SK-N-MC (cell line): Measurements from ENCODE around the gene NRP1.

ENCODE experiments used
- DNase-seq: peaks from one replicate; pipeline ENCODE4 v3.0.0-alpha.2; 2011; ENCODE audit warnings: low read depth, low spot score
- H3K27ac ChIP-seq: fragments of 200-600 bp; sonication (generic); 2 replicates; pipeline ENCODE4 v1.5.1; 2016; ENCODE audit warnings: mixed run types
- H3K36me3 ChIP-seq: fragments of 200-600 bp; sonication (generic); 2 replicates; pipeline ENCODE4 v1.6.1; 2017; ENCODE audit warnings: antibody characterized with exemption, low read length, mixed read lengths; ENCODE audit not compliant: insufficient read depth
- H3K4me3 ChIP-seq: fragments of 200-600 bp; sonication (generic); 2 replicates; pipeline ENCODE4 v1.5.1; 2016
- H3K9ac ChIP-seq: fragments of 200-600 bp; sonication (generic); 2 replicates; pipeline ENCODE4 v1.8.0; 2017; ENCODE audit warnings: mixed run types, mixed read lengths; ENCODE audit not compliant: insufficient read length
- H3K9me3 ChIP-seq: fragments of 200-600 bp; sonication (generic); 2 replicates; pipeline ENCODE4 v1.6.1; 2017; ENCODE audit warnings: low read depth, mild to moderate bottlenecking, antibody characterized with exemption, low read length, moderate library complexity, mixed read lengths
- EZH2 ChIP-seq: fragments of 200-600 bp; sonication (generic); IDR thresholded peaks from one replicate; pipeline ENCODE4 v1.6.1; 2017; ENCODE audit warnings: antibody characterized with exemption
- FOXP2 ChIP-seq: optimal IDR thresholded peaks from 2 replicates; pipeline ENCODE3; 2011; ENCODE audit warnings: mild to moderate bottlenecking, moderate library complexity; ENCODE audit not compliant: insufficient read depth; ENCODE audit errors: extremely low read length, control extremely low read depth
- POLR2AphosphoS5 ChIP-seq: IDR thresholded peaks from 2 replicates; pipeline ENCODE4 v1.6.1; 2012; ENCODE audit warnings: mild to moderate bottlenecking, low read depth, low read length, borderline replicate concordance

Gene NRP1

DNA sequence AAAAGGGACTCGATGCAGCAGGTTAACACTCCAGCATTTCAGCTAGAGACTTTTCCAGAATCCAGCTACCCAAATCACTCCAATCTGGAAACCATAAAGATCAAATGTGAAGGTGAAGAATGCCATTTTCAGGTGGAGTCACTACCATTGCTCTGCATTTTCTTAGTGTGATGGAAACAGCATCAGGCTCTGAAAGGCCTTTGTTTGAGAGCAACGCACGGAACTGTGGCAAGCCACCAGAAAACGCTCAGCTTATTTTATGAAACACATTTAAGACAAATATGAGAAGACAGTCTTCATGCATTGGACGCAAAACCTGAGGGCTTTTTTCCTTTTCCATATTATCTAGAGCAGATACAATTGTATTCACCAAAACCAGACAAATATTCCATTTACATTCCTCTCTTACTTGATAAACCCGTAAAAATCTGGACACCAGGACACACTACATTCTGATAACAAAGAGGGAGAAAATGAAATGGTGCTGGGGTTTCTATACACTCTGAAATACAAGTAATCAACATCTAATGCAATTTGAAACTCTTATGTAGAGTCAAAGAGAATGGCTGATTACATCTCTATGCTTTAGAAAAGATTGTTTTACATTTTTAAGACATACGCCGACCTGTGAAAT lies 99.1 kb downstream of the NRP1 start:
- no peaks in the 10 kb centered on the region for H3K36me3 ChIP-seq
- no peaks in the 10 kb centered on the region for H3K9me3 ChIP-seq

DNA sequence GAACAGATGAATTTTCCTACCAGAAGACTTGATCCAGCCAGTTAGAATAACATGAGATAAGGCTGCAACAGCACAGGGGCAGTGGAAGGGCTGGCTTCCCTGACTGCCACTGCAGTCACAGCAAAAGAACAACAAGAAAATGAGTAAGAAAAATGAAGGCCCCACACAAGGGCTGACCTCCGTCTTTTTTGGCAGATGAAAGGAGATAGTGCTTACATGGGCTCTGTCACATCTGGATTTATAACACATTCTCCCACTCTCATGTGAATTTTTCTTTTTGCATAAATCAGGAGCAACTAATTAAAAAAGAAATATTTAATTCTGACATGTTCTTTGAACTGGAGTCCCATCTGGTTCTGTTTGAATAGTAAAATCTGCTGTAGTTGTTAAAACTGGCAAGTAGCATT lies 99.6 kb downstream of the NRP1 start:
- Histone ChIP-seq H3K4me3 (no peak overlapping the region), H3K9ac (no peak overlapping the region), H3K36me3 (no peaks in the 10 kb centered on the region), H3K27ac (no peak overlapping the region), H3K9me3 (no peaks in the 10 kb centered on the region)
- no peak for TF ChIP-seq POLR2AphosphoS5
- no peak for DNase-seq

More for the DNA sequence above, 99.1 kb downstream of the NRP1 start:
- no peak for DNase-seq
- TF ChIP-seq EZH2, result no peak
- no peak for TF ChIP-seq FOXP2
- no peak for TF ChIP-seq POLR2AphosphoS5
- Histone ChIP-seq H3K4me3 (no peak overlapping the region), H3K27ac (no peak overlapping the region), H3K9ac (no peak overlapping the region)

GRCh38 chr10:33233635-33234034 lies 100.8 kb downstream of the NRP1 start:
- Histone ChIP-seq H3K36me3 (no peaks in the 10 kb centered on the region), H3K9ac (no peak overlapping the region), H3K9me3 (no peaks in the 10 kb centered on the region), H3K27ac (no peak overlapping the region), H3K4me3 (no peak overlapping the region)
- no peak for DNase-seq
- TF ChIP-seq FOXP2 (no peak), EZH2 (no peak), POLR2AphosphoS5 (no peak)

- H3K9me3 ChIP-seq, result no peaks in the 10 kb centered on the region
- H3K4me3 ChIP-seq, result no peak overlapping the region
- H3K27ac ChIP-seq, result no peak overlapping the region
- no peak overlapping the region for H3K9ac ChIP-seq
- no peaks in the 10 kb centered on the region for H3K36me3 ChIP-seq
- DNase-seq, result no peak
- TF ChIP-seq EZH2 (no peak), POLR2AphosphoS5 (no peak), FOXP2 (no peak)
These were observed 101.2 kb downstream of the NRP1 start for GRCh38 chr10:33233221-33233620.

- no peak for TF ChIP-seq EZH2
- no peak for TF ChIP-seq POLR2AphosphoS5
- no peak for TF ChIP-seq FOXP2
- Histone ChIP-seq H3K9ac (no peak overlapping the region), H3K9me3 (no peaks in the 10 kb centered on the region), H3K27ac (no peak overlapping the region), H3K36me3 (no peaks in the 10 kb centered on the region), H3K4me3 (no peak overlapping the region)
- DNase-seq, result no peak
These were observed 102.7 kb downstream of the NRP1 start for GRCh38 chr10:33231621-33232350.

GRCh38 chr10:33229949-33230267 lies 104.6 kb downstream of the NRP1 start:
- no peak for DNase-seq
- Histone ChIP-seq H3K4me3 (peak overlapping the region; percentile 55), H3K9me3 (no peaks in the 10 kb centered on the region), H3K36me3 (no peaks in the 10 kb centered on the region), H3K9ac (no peak overlapping the region), H3K27ac (peak overlapping the region; percentile 68)
- TF ChIP-seq EZH2, result no peak
- TF ChIP-seq POLR2AphosphoS5, result no peak
- TF ChIP-seq FOXP2, result no peak

GRCh38 chr10:33229252-33229948 lies 105.1 kb downstream of the NRP1 start:
- H3K36me3 ChIP-seq, result no peaks in the 10 kb centered on the region
- TF ChIP-seq POLR2AphosphoS5 (no peak), EZH2 (no peak), FOXP2 (no peak)
- H3K9ac ChIP-seq, result no peak overlapping the region
- H3K4me3 ChIP-seq, result peak overlapping the region; percentile 55
- H3K9me3 ChIP-seq, result no peaks in the 10 kb centered on the region
- DNase-seq, result no peak
- H3K27ac ChIP-seq, result peak overlapping the region; percentile 68

GRCh38 chr10:33228426-33228825 lies 106.0 kb downstream of the NRP1 start:
- H3K36me3 ChIP-seq, result no peaks in the 10 kb centered on the region
- TF ChIP-seq POLR2AphosphoS5 (no peak), EZH2 (no peak), FOXP2 (no peak)
- no peak overlapping the region for H3K9ac ChIP-seq
- H3K4me3 ChIP-seq, result no peak overlapping the region
- DNase-seq, result no peak
- no peak overlapping the region for H3K27ac ChIP-seq
- no peaks in the 10 kb centered on the region for H3K9me3 ChIP-seq
